Activated CD4-positive, CD25-positive, alpha-beta regulatory T cell (primary cell): ENCODE results near the gene LILRB2.
"Not testable (repeated sequence)": the region's sequence is repeated elsewhere in the genome, so short reads cannot be mapped to it uniquely, and the experiment has no call there.

Experiments
- DNase-seq, 4 experiments: peaks; one replicate each; lab custom pipeline; 2025; lab: John Stamatoyannopoulos, UW

The LILRB2 gene

GRCh38 chr19:54240372-54241336, 40.3 kb downstream of the LILRB2 start:
- not testable (repeated sequence) for DNase-seq

GRCh38 chr19:54239491-54240371, 41.2 kb downstream of the LILRB2 start:
- DNase-seq: not testable (repeated sequence)

- no peak for DNase-seq
Observed at GRCh38 chr19:54233941-54234340, 47.0 kb downstream of the LILRB2 start.

GRCh38 chr19:54231077-54231931, 49.6 kb downstream of the LILRB2 start:
- DNase-seq: peak; percentile 71 to 85 (median 76)

- DNase-seq: no peak
Observed at GRCh38 chr19:54230031-54230430, 50.9 kb downstream of the LILRB2 start.

GRCh38 chr19:54229146-54229545, 51.8 kb downstream of the LILRB2 start:
- DNase-seq: no peak

GRCh38 chr19:54224619-54225018, 56.3 kb downstream of the LILRB2 start:
- not testable (repeated sequence) for DNase-seq

GRCh38 chr19:54223937-54224281, 57.0 kb downstream of the LILRB2 start:
- not testable (repeated sequence) for DNase-seq
